Renal pelvis (tissue), 4 donors: ENCODE data around the gene ZNF197. TPM values are rescaled to one million over a fixed set of nuclear protein-coding genes. Genes with fewer than 3 reads are reported as not detected.
A peak's percentile ranks its signal among the peaks of the same experiment; 100 is the strongest.
"Not testable (repeated sequence)": the region's sequence is repeated elsewhere in the genome, so short reads cannot be mapped to it uniquely, and the experiment has no call there.

Source experiments
- DNase-seq: peaks from one replicate; pipeline ENCODE4 v3.0.0-alpha.2; 2013
- polyA plus RNA-seq, 3 donors: library from polyadenylated mRNA; unstranded; fragments of 120-200 nt; gene quantifications; one replicate each; pipeline ENCODE4 v1.2.1, GENCODE V29; 2013; ENCODE audit not compliant: insufficient read length in 3 of 3

ZNF197 gene
- polyA plus RNA-seq, 3 donors: 27.0 to 35.6 (median 34.3) TPM

DNA sequence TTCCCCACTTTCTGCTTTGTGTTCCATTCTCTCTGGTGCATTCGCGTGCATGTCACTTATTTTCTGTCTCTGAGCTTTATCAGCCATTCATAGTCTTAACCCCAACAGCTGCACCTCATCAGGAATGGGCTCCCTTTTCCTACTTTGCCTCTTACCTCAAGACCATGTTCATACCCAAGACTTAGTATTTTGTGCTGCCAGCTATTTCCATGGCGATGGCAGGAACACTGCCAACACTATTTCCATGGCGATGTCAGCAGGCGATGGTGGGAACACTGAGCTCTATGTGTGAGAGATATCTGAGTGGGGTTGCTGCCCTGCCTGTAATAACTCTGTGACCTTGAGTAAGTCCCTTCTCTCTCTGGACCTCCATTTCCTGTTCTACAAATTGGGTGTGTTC is 29.2 kb downstream of the ZNF197 start:
- DNase-seq: no peak

DNA sequence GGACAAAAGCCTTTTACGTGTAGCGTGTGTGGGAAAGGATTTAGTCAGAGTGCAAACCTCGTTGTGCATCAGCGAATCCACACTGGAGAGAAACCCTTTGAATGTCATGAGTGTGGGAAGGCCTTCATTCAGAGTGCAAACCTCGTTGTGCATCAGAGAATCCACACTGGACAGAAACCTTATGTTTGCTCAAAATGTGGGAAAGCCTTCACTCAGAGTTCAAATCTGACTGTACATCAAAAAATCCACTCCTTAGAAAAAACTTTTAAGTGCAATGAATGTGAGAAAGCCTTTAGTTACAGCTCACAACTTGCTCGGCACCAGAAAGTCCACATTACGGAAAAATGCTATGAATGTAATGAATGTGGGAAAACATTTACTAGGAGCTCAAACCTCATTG is 34.2 kb downstream of the ZNF197 start:
- no peak for DNase-seq

DNA sequence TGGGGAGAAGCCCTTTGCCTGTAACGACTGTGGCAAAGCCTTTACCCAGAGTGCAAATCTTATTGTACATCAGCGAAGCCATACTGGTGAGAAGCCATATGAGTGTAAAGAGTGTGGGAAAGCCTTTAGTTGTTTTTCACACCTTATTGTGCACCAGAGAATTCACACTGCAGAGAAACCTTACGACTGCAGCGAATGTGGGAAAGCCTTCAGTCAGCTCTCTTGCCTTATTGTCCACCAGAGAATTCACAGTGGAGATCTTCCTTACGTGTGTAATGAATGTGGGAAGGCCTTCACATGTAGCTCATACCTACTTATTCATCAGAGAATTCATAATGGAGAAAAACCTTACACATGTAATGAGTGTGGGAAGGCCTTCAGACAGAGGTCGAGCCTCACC is 34.6 kb downstream of the ZNF197 start:
- no peak for DNase-seq

DNA sequence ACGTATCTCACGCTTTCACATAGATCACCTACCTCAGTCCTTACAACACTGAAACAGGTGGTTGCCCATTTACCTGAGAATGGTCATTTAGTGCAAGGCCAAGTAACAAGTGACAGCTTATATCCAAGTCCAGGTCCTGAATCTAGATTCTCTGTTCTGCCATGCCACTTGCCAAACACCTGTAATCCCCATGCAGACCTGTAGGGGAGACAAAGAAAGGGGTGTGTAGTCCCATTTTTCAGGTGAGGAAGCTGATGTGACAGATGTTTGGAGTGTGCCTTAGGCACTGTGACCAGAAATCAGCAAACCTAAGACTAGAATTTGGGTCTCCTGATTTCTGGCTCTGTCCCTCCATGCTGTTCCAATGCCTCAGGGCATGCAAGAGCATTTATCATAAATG is 36.4 kb downstream of the ZNF197 start:
- DNase-seq: no peak

DNA sequence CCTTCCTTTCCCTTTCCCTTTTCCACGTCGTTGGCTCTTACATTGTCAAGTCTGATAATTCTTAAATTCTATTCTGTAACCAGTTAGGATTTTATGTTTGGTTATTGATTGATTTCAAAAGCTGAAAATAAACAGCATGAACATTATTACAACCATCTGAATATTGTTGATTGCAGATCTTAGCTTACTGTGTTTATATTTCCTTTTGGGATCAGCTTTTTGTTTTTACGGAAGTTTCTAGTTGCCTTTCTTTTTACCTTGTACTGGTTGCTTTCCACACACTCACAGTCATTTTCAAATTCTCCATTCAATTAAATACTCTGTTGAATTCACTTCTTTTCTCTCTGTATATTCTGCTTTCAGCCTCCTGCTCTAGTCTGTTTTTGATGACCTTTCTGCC is 40.3 kb downstream of the ZNF197 start:
- no peak for DNase-seq

DNA sequence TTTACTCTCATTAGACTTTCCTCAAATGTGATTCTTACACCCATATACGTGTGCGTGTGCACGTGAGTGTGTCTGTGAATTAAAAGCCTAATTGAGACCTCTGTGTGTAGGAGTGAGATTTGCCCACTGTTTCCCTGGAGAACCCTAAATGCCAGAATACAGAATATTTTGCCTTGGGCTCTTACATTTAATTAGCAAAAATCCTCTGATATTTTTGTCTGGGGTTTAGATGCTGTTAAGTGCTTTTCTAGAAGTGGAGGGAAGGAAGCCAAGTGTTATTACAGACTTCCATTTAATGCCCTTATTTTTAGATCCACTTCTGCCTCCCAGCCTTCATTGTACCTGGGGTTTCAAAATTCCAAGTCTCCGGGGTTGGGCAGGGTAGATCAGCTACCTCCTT is 41.5 kb downstream of the ZNF197 start:
- no peak for DNase-seq

DNA sequence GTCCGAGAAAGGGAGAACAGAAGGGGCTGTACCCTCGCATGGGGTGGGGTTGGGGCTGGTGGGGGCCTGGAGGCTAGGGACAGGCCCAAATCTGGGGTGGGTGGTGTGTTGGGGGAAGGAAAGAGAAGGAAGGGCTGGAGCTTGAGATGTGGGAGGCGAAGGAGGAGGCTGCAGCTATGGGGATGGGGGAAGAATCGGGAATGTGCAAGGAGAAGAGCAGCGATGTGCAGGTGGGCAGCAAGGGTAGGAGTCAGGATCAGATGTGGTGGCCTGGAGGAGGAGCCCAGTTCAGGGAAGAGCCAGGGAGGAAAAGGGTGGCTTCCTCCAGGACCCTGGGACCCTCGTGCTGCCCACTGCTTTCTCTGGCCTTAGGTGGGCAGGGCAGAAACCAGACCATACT is 44.9 kb downstream of the ZNF197 start:
- DNase-seq: no peak

DNA sequence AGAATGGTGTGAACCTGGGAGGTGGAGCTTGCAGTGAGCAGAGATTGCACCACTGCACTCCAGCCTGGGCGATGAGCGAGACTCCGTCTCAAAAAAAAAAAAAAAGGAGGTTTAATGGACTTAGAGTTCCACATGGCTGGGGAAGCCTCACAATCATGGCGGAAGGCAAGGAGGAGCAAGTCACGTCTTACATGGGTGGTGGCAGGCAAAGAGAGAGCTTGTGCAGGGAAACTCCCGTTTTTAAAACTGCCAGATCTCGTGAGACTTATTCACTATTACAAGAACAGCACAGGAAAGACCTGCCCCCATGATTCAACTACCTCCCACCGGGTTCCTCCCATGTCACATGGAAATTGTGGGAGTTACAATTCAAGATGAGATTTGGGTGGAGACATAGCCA is 48.6 kb downstream of the ZNF197 start:
- DNase-seq: not testable (repeated sequence)

DNA sequence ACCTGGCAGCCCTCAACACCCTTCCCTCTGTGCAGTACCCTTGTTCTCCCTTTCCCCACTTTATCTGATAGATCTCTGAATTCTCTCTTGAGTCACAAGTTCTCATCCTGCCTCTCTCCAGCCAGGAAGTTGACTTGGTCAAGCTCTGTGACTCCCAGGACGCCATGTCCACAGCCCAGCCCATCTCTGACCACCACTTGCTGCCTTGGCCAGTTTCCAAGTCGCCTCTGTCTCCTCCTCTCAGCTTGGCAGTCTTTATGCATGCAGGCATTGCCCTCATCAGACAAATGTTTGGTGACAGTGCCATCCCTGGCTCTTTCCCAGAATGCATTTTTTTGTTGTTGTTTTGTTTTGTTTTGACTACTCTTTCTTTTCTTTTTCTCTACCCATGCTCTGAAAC is 49.4 kb downstream of the ZNF197 start:
- no peak for DNase-seq

DNA sequence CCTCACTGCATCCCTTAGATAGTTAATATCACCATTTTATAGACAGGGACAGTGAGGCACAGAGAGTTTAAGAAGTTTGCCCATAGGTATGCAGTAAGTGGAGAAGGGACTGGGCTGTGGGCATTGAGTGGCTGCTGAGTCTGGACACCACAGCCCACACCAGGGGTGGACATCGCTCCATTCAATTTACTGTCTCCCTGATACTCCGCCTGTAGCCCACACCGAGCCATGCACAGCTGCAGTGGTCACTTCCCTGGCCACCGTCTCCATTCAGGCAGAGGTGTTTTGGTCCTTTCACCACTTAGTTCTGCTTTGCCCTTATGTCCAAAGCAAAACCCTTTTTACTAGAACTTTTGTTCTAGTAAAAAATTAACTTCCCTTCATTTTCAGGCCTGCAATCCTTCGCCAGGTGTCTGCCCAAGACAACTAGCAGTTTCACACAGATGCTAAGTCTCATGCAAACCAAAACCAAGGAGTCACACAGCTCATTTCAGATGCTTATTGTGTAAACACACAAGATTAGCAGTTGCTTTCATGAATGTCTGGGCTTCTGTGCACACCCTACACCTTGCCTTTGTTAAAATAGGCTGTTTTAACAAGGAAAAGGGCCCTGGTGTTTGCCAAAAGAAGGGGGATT is 53.8 kb downstream of the ZNF197 start:
- DNase-seq: no peak

DNA sequence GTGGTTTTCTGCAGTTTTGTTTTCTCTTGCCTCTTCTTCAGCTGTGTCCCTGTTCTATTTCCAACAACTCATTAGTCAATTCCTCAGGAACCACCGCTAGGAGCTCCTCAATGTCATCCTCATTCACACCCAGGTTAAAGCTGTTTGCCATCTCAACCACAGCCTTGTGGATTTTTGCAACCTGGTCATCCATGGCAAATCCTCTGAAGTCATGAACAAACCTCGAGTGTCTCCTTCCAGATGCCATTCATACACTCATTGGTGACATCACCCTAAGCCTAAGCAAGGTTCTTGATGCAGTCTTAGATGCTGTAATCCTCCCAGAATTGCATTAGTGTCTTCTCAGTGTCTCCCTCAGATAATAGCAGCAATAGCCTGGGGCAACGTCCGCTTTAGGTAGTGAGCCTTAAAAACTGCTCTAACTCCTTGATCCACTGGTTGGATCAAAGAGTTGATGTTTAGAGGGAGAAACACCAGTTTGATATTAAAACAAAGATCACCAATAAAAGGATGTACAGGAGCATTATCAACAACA is 56.2 kb downstream of the ZNF197 start:
- no peak for DNase-seq

DNA sequence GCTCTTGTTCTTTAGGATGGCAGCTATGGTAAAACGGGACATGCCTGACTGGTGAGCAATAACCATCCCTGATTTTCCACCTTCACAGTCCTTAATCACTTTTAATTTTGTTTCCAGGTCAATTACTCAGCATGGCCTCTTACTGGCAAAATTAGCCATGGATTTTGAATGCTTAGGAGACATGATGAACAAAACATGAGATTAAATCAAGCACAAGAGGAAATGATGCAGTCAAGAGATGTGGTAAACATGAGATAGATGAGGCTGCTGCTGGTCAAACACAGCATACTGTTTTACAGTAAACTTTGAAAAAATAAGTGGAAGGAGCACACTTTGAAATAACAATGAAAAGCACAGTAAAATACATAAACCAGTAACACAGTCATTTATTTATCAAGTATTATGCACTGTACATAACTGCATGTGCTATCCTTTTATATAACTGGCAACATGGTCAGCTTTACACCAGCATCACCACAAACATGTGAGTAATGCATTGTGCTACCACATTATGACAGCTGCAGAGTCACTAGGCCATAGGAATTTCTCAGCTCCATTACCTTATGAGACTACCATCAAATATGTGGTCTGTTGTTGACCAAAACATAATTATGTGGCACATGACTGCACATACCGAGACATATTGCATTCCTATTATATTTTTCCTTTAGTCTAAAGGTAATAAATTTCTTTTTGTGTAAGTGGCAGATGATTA is 57.5 kb downstream of the ZNF197 start:
- no peak for DNase-seq

DNA sequence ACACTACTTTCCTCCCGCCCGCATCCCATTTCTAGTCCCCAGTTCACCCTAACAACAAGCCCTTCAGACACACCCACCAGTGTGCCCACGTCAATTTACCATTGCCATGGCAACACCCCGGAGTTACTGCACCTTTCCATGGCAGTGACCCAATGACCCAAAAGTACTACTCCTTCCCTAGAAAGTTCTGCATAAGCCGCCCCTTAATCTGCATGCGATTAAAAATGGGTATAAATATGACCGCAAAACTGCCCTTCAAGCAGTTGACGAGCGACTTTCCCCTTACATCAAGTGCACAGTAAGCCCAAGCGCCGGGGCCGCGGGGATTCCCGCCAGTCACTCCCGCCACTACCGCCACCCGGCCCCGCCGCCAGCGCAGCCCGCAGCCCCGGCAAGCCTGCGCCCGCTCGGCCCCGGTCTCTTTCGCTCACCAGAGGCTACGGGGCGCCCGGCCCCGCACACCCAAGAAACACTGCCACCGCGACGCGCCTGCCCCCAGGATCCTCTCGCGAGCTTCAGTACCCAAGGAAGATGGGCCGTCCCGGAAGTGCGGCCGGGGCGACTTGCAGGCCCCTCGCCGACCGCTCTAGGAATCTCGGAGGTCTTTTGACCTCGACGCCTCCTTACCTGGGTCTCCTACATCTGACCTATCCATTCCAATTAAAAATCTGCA is 60.4 kb downstream of the ZNF197 start:
- DNase-seq: peak; percentile 82

DNA sequence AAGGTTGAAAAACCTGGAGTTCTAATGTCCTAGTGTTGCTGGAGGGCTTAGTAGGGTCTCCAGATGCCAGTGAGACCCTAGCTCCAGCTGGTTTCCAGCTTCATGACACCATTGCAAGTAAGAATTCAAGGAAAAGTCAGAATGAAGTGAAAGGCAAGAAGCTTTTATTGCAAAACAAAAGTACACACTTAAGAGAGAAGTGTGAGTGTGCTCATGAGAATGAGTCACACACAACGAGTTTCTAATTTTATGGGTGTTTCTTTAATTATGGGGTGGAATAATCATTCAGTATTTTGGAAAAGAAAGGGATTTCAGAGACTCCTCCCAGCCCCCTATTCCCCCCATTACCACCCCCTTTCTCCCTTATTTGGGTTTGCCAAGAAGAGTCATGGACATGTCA is 63.1 kb downstream of the ZNF197 start:
- DNase-seq: no peak

Other genes starting within 250 kb of the ZNF197 start
- 10 to 100 TPM; 18.4 to 31.8 (median 29.3) TPM for gene ZNF445, start 147.4 kb upstream of the ZNF197 start, polyA plus RNA-seq
- gene ZKSCAN7, start 69.8 kb upstream of the ZNF197 start, polyA plus RNA-seq: 10 to 100 TPM; 15.9 to 17.9 (median 17.7) TPM
- gene ZNF660, start 40.1 kb upstream of the ZNF197 start, polyA plus RNA-seq: 10 to 100 TPM in 1 of 3 donors, 1 to 10 TPM in 2; 8.1 to 18.0 (median 10.0) TPM
- 10 to 100 TPM in 2 of 3 donors, 1 to 10 TPM in 1; 9.8 to 15.1 (median 12.1) TPM for gene ZNF35, start 23.7 kb downstream of the ZNF197 start, polyA plus RNA-seq
- gene ZNF502, start 87.6 kb downstream of the ZNF197 start, polyA plus RNA-seq: 10 to 100 TPM; 12.3 to 14.4 (median 14.3) TPM
- 10 to 100 TPM; 10.2 to 12.9 (median 10.8) TPM for gene ZNF501, start 104.6 kb downstream of the ZNF197 start, polyA plus RNA-seq
- 10 to 100 TPM; 47.9 to 55.4 (median 49.1) TPM for gene KIAA1143, start 136.6 kb downstream of the ZNF197 start, polyA plus RNA-seq
- 10 to 100 TPM; 21.6 to 29.2 (median 25.0) TPM for gene KIF15, start 136.8 kb downstream of the ZNF197 start, polyA plus RNA-seq
- gene TMEM42, start 236.9 kb downstream of the ZNF197 start, polyA plus RNA-seq: 10 to 100 TPM; 28.7 to 34.3 (median 33.7) TPM
- gene TGM4, start 249.6 kb downstream of the ZNF197 start, polyA plus RNA-seq: under 1 TPM; 0.05 to 0.13 (median 0.09) TPM